Keratinocyte (primary cell): Measurements from ENCODE around the gene ZNF576. TPM values are rescaled to one million over a fixed set of nuclear protein-coding genes. Genes with fewer than 3 reads are reported as not detected.

Source experiments
- DNase-seq: peaks from one replicate; pipeline ENCODE4 v3.0.0-alpha.2; 2011; ENCODE audit warnings: low read depth, missing footprints, low spot score
- FAIRE-seq: peaks from 2 replicates; lab custom pipeline; 2011; peaks lifted over from hg19 to GRCh38; lab: Jason Lieb, UNC
- H2AFZ ChIP-seq: 2 replicates; pipeline ENCODE4 v1.6.0; 2012; ENCODE audit warnings: low read length, control low read depth, inconsistent platforms; ENCODE audit not compliant: control insufficient read depth
- H3K27ac ChIP-seq: 2 replicates; pipeline ENCODE4 v1.5.1; 2011; ENCODE audit warnings: low read length; ENCODE audit not compliant: control insufficient read depth, insufficient read depth
- H3K27me3 ChIP-seq: 3 replicates; pipeline ENCODE4 v1.6.0; 2011; ENCODE audit warnings: low read length; ENCODE audit not compliant: control insufficient read depth, insufficient read depth; ENCODE audit errors: extremely low read depth
- H3K36me3 ChIP-seq, 2 experiments: 2 replicates in 1 of 2; 3 replicates in 1 of 2; pipeline ENCODE4 v1.5.1; 2011; ENCODE audit warnings: low read length in 2 of 2, mild to moderate bottlenecking in 1 of 2; ENCODE audit not compliant: control insufficient read depth in 2 of 2, insufficient read depth in 2 of 2; ENCODE audit errors: extremely low read depth in 1 of 2
- H3K4me1 ChIP-seq: 3 replicates; pipeline ENCODE4 v1.5.1; 2011; ENCODE audit warnings: low read length; ENCODE audit not compliant: control insufficient read depth, insufficient read depth; ENCODE audit errors: extremely low read depth
- H3K4me2 ChIP-seq: 3 replicates; pipeline ENCODE4 v1.6.0; 2011; ENCODE audit warnings: low read depth, low read length; ENCODE audit not compliant: control insufficient read depth, insufficient read depth; ENCODE audit errors: extremely low read depth
- H3K4me3 ChIP-seq, 3 experiments: fragments of 200-600 bp in 1 of 3; sonication (generic) in 1 of 3; 2 replicates in 2 of 3; 3 replicates in 1 of 3; pipeline ENCODE4 v1.5.1; 2011 to 2016; ENCODE audit warnings: low read length in 3 of 3, mild to moderate bottlenecking in 3 of 3, control low read depth in 2 of 3, inconsistent platforms in 1 of 3, low read depth in 1 of 3, mixed read lengths in 1 of 3, mixed run types in 1 of 3, moderate library complexity in 1 of 3; ENCODE audit not compliant: control insufficient read depth in 2 of 3, insufficient read depth in 2 of 3; ENCODE audit errors: extremely low read depth in 1 of 3
- H3K79me2 ChIP-seq: 2 replicates; pipeline ENCODE4 v1.6.0; 2012; ENCODE audit warnings: low read length; ENCODE audit not compliant: control insufficient read depth, insufficient read depth
- H3K9ac ChIP-seq: 3 replicates; pipeline ENCODE4 v1.6.0; 2011; ENCODE audit warnings: low read length; ENCODE audit not compliant: control insufficient read depth, insufficient read depth; ENCODE audit errors: extremely low read depth
- H3K9me1 ChIP-seq: 3 replicates; pipeline ENCODE4 v1.6.0; 2011; ENCODE audit warnings: low read length; ENCODE audit not compliant: control insufficient read depth, insufficient read depth; ENCODE audit errors: extremely low read depth
- H3K9me3 ChIP-seq: 2 replicates; pipeline ENCODE4 v1.5.1; 2012; ENCODE audit warnings: low read depth, low read length; ENCODE audit not compliant: control insufficient read depth
- H4K20me1 ChIP-seq: 3 replicates; pipeline ENCODE4 v1.6.0; 2011; ENCODE audit warnings: low read length; ENCODE audit not compliant: control insufficient read depth, insufficient read depth; ENCODE audit errors: extremely low read depth
- CTCF ChIP-seq, 3 experiments: IDR thresholded peaks in 1 of 3; conservative IDR thresholded peaks in 1 of 3; optimal IDR thresholded peaks in 1 of 3; 2 replicates in 2 of 3; 3 replicates in 1 of 3; pipeline versions ENCODE3 to v1.5.1; 2011; ENCODE audit warnings: low read length in 3 of 3, mild to moderate bottlenecking in 3 of 3, moderate library complexity in 2 of 3, control low read depth in 1 of 3, inconsistent platforms in 1 of 3; ENCODE audit not compliant: insufficient read depth in 2 of 3; ENCODE audit errors: extremely low read depth in 1 of 3
- EZH2 ChIP-seq: IDR thresholded peaks from one replicate; pipeline ENCODE4 v1.6.1; 2012; ENCODE audit warnings: inconsistent platforms, mild to moderate bottlenecking, low read length, moderate library complexity
- dilution Hi-C: fragments of 300-500 bp; cut with MboI; formaldehyde crosslinking; loops from one replicate; pipeline ENCODE4 v1.7.0; 2020; ENCODE audit warnings: low sequenced_read_pairs; ENCODE audit not compliant: extremely low pct_ligation_motif_present
- polyA plus RNA-seq, 5 experiments: library from polyadenylated mRNA; depleted of rRNA in 3 of 5; stranded (reverse) in 3 of 5; stranded (forward) in 1 of 5; unstranded in 1 of 5; fragments of >200 nt; gene quantifications; 1 replicate in 1 of 5; 2 replicates in 3 of 5; 3 replicates in 1 of 5; pipeline versions ENCODE4 v1.2.1 to v1.2.3, GENCODE V29; 2011 to 2012; ENCODE audit warnings: missing spikeins in 2 of 5, low read depth in 1 of 5, low replicate concordance in 1 of 5

ZNF576 gene
- polyA plus RNA-seq, 1 donor (not counting 4 experiments of a cell fraction or from before 2014, with no cell fraction given) = 6.4 TPM

- TF ChIP-seq CTCF (optimal IDR thresholded peaks at IDR 0.05 in 1 of 3, IDR thresholded peaks at IDR 0.05 in 1 of 3, conservative IDR thresholded peaks at IDR 0.05 in 1 of 3; ENCODE audit: extremely low read depth in 1 of 3, insufficient read depth in 2 of 3, low read length in 3 of 3) (no peak), EZH2 (no peak)
- dilution Hi-C loops = no loop called here
- Histone ChIP-seq H4K20me1 (no peaks in the 10 kb centered on the region), H3K79me2 (peaks cover 1% of the 10 kb centered on the region), H3K36me3 (peaks cover 0 to 1% of the 10 kb centered on the region in 2 experiments), H2AFZ (no peak overlapping the region), H3K27ac (no peak overlapping the region), H3K9me3 (no peaks in the 10 kb centered on the region), H3K4me3 (no peak overlapping the region), H3K9ac (no peak overlapping the region), H3K9me1 (no peaks in the 10 kb centered on the region), H3K27me3 (no peaks in the 10 kb centered on the region), H3K4me1 (peaks cover 1% of the 10 kb centered on the region), H3K4me2 (no peak overlapping the region)
- no peak for DNase-seq
- FAIRE-seq = no peak
These were observed 31.6 kb upstream of the ZNF576 start for GRCh38 chr19:43564800-43565199.

GRCh38 chr19:43569657-43570056 lies 26.7 kb upstream of the ZNF576 start:
- dilution Hi-C loops = no loop called here
- no peaks in the 10 kb centered on the region for H3K9me1 ChIP-seq
- no peak overlapping the region for H2AFZ ChIP-seq
- no peak overlapping the region for H3K9ac ChIP-seq
- DNase-seq (no peak), FAIRE-seq (no peak)
- no peak overlapping the region for H3K4me3 ChIP-seq
- no peak for TF ChIP-seq CTCF (optimal IDR thresholded peaks at IDR 0.05 in 1 of 3, IDR thresholded peaks at IDR 0.05 in 1 of 3, conservative IDR thresholded peaks at IDR 0.05 in 1 of 3; ENCODE audit: extremely low read depth in 1 of 3, insufficient read depth in 2 of 3, low read length in 3 of 3)
- no peak for TF ChIP-seq EZH2
- peaks cover 10% of the 10 kb centered on the region for H3K4me1 ChIP-seq
- H3K27me3 ChIP-seq = no peaks in the 10 kb centered on the region
- H3K36me3 ChIP-seq = peaks cover 0 to 4% of the 10 kb centered on the region in 2 experiments
- H4K20me1 ChIP-seq = no peaks in the 10 kb centered on the region
- H3K4me2 ChIP-seq = no peak overlapping the region
- H3K79me2 ChIP-seq = peaks cover 15% of the 10 kb centered on the region
- H3K27ac ChIP-seq = no peak overlapping the region
- H3K9me3 ChIP-seq = no peaks in the 10 kb centered on the region
